GM10266 (cell line): ENCODE data around the gene PARP12.

Experiments
- DNase-seq: peaks from one replicate; pipeline ENCODE4 v3.0.0; 2012; ENCODE audit errors: extremely low spot score
- CTCF ChIP-seq: IDR thresholded peaks from 2 replicates; pipeline ENCODE4 v1.5.1; 2012; ENCODE audit warnings: mild to moderate bottlenecking, low read depth; ENCODE audit not compliant: control insufficient read depth, insufficient read depth; ENCODE audit errors: missing control alignments

Gene PARP12

DNA sequence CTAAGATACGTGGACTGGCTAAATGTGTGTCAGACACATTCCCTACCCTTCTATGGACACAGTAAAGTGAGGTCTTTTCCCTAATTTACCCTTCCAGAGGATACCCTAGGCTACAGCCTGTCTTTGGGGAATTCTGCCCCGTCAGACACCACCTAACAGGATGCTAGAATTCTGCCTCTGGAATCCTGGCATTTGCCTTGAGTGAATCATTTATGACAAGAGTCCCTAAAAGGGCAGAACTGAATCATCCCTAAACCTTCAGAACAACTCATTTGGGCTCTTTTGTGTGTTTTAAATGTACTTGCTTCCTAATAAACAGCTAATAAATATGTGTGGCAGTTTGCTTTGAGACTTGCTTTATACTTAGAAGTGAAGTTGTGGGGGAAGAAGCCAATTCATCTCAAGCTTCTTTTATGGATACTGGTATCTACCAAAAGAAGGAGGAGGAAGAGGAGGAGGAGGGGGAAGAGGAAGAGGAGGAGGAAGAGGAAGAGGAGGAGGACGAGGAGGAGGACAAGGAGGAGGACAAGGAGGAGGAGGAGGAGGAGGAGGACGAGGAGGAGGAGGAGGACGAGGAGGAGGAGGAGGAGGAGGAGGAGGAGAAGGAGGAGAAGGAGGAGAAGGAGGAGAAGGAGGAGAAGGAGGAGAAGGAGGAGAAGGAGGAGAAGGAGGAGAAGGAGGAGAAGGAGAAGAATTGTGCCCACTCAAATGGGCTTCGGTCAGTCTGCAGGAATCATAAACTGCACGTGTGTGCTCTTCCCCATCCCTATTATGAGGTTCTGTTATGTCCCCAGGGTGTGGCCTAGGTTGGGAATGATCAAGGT, 27.1 kb downstream of the PARP12 start:
- DNase-seq, result no peak
- no peak for TF ChIP-seq CTCF

- no peak for DNase-seq
These were observed 28.3 kb downstream of the PARP12 start for GRCh38 chr7:140034421-140034820.

DNA sequence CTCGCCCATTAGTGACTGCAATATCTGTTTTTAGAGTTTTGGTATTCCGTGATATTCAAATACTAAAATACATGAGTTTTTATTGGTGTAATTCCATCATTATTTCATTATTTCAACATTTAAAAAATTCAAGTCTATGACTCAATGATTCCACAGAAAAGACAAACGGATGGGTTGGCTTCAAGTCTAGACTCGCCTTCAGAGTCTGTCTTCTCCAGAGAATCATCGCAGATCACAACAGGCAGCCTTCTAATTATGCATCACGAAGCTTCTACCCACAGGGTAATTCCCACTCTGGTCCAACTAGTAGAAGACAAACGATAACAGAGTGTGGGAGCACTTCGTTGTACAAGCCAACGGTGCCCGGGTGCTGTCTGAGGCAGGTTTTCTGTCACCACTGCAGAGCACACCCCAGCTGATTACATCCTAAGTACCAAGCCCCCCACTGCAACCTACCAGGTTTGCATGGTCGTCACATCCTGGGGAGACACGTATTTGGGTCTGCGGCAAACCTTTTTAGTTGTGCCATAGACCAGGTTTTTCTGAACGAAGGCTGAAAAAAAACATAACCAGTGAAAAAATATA, 28.9 kb downstream of the PARP12 start:
- TF ChIP-seq CTCF, result no peak
- no peak for DNase-seq

More at GRCh38 chr7:140034421-140034820, 28.3 kb downstream of the PARP12 start:
- TF ChIP-seq CTCF, result no peak

- no peak for TF ChIP-seq CTCF
- DNase-seq, result no peak
These were observed 29.7 kb downstream of the PARP12 start for GRCh38 chr7:140033036-140033435.

DNA sequence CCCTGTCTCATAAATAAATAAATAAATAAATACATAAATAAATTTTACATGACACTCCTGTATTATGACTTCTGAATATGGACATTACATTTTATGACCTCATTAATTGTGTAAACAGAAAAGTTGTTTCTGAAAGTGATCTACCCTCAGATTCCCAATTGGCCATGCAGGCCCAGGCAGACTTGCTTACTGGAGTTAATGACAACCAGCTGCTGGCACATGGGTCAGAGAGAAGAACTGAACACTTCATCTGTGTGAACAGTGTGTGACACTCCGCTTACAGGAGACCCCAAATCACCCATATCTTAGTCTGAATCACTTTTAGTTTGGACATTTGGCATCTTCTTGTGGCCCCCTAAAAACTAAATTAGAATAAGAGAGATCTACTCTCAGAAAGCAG, 31.4 kb downstream of the PARP12 start:
- TF ChIP-seq CTCF, result no peak
- DNase-seq, result no peak

- TF ChIP-seq CTCF, result no peak
- no peak for DNase-seq
These were observed 33.7 kb downstream of the PARP12 start for GRCh38 chr7:140029072-140029471.

DNA sequence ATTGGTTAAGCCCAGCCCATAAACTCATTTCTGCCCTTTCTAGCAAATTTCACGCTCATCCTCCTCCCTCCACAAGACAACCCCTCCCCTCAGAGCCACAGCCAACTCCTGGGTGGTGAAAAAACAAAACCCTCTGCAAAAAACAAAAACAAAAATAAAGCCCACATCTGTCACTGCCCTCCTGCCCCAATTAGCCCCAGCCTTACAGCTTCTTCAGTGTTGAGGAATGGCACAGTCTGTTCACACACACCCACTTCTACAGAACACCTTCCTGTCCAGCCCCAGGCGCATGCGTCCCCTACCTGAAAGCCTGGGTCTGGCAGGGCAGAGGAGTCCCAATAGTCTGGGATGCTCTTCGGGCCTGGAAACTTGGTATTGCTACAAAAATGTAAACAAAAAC, 34.4 kb downstream of the PARP12 start:
- DNase-seq, result no peak
- TF ChIP-seq CTCF, result no peak
